ENCODE measurements around the gene ZFAND4. TPM values are rescaled to one million over a fixed set of nuclear protein-coding genes. Genes with fewer than 3 reads are reported as not detected.

Gene ZFAND4
- total and polyA plus RNA-seq, 9 donors = 4.4 to 21.9 (median 15.1) TPM

DNA sequence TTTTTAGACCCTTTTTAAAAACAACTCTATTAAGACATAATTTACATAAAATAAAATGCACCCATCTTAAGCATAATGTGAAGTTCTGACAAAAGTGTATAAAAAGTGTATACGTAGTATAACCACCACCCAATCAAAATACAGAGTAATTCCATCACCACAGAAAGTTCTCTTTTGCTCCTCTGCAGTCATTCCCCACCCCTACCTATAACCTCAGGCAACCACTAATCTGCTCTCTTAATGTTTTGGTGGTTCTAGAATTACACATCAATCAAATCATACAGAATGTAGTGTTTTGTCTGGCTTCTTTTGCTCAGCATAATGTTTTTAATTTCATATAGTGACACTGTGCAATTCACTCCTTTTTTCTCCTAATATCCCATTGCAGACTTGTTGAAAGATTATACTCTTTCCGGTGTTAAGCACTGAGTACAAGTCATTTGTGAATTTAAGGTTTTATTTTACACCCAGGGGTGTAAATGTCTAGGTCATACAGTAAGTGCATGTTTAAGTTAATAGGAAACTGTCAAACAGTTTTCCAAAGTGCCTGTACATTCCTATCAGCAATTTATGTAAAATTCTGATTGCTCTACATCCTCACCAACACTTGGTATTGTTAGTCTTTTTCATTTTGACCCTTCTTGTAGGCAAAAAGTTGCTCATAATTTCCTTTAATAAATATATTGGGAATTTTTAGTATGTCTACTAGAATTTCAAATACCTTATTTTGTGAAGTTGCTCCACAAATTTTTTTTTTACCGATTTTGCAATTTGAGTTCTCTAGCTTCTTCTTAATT, 86.3 kb downstream of the ZFAND4 start:
- Histone ChIP-seq H3K4me1 (ENCODE audit: insufficient read depth) (peaks cover 2% of the 10 kb centered on the region), H3K9me3 (no peaks in the 10 kb centered on the region), H3K36me3 (no peaks in the 10 kb centered on the region), H3K27me3 (no peaks in the 10 kb centered on the region), H3K27ac (no peak overlapping the region), H3K4me3 (no peak overlapping the region)
- 94 to 98% (median 95%) methylated on average over 3 of the region's 3 CpGs for WGBS, 3 donors
- DNase-seq = no peak
- TF ChIP-seq, protein P1, sequence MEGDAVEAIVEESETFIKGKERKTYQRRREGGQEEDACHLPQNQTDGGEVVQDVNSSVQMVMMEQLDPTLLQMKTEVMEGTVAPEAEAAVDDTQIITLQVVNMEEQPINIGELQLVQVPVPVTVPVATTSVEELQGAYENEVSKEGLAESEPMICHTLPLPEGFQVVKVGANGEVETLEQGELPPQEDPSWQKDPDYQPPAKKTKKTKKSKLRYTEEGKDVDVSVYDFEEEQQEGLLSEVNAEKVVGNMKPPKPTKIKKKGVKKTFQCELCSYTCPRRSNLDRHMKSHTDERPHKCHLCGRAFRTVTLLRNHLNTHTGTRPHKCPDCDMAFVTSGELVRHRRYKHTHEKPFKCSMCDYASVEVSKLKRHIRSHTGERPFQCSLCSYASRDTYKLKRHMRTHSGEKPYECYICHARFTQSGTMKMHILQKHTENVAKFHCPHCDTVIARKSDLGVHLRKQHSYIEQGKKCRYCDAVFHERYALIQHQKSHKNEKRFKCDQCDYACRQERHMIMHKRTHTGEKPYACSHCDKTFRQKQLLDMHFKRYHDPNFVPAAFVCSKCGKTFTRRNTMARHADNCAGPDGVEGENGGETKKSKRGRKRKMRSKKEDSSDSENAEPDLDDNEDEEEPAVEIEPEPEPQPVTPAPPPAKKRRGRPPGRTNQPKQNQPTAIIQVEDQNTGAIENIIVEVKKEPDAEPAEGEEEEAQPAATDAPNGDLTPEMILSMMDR (IDR thresholded peaks at IDR 0.05) = no peak
- intact Hi-C loops (cut with DNase I) = no loop called here

DNA sequence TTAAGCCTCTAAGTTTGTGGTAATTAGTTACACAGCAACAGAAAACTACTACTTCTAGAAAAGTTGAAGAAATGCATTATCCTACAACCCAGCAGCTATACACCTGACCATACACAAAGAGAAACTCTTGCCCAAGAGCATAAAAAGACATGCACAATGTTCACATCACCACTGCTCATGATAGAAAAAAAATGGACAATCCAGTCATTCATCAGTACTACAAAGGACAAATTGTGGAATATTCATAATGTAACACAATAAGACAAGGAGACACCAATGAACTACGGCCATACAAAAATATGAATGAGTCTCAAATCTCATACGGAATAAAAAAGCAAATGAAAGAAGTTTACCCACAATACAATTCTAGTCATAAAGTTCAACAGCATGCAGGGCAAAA, 87.4 kb downstream of the ZFAND4 start:
- TF ChIP-seq, protein P1 (IDR thresholded peaks at IDR 0.05) = no peak
- TF ChIP-seq EP300 (IDR thresholded peaks at IDR 0.05) (no peak), POLR2A (IDR thresholded peaks at IDR 0.05) (no peak)
- Histone ChIP-seq H3K4me1 (ENCODE audit: insufficient read depth) (peaks cover 8% of the 10 kb centered on the region), H3K36me3 (no peaks in the 10 kb centered on the region), H3K9me3 (no peaks in the 10 kb centered on the region), H3K4me3 (no peak overlapping the region), H3K27me3 (no peaks in the 10 kb centered on the region), H3K27ac (no peak overlapping the region)
- no peak for DNase-seq
- intact Hi-C loops (cut with DNase I) = no loop called here
- 95 to 97% (median 97%) methylated on average over 2 of the region's 2 CpGs for WGBS, 3 donors

DNA sequence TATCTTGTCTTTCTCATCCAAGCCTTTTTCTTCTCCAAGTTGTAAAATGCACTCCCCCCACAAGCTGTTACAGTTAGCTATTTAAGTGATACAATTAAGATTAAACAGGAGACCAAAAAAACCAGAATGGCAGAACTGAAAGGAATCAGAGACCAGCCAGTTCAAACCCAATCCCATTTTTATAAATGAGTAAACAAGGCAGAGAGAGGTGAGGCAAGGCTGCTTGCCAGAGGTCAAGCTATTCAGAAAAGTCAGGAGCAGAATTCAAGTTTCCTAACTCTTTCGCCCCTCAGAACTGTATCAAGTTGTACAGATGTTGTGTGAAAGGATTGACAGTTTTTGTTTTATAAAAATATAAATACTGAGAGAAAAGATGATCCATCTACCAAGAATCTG, 90.2 kb downstream of the ZFAND4 start:
- no peak for DNase-seq
- Histone ChIP-seq H3K27ac (no peak overlapping the region), H3K36me3 (no peaks in the 10 kb centered on the region), H3K4me1 (ENCODE audit: insufficient read depth) (peaks cover 8% of the 10 kb centered on the region), H3K27me3 (no peaks in the 10 kb centered on the region), H3K4me3 (no peak overlapping the region), H3K9me3 (no peaks in the 10 kb centered on the region)
- TF ChIP-seq EP300 (IDR thresholded peaks at IDR 0.05) (no peak), POLR2A (IDR thresholded peaks at IDR 0.05) (no peak)
- TF ChIP-seq, protein P1 (IDR thresholded peaks at IDR 0.05) = no peak
- intact Hi-C loops (cut with DNase I) = no loop called here
- 90 to 97% (median 96%) methylated on average over 1 of the region's 1 CpG for WGBS, 3 donors

DNA sequence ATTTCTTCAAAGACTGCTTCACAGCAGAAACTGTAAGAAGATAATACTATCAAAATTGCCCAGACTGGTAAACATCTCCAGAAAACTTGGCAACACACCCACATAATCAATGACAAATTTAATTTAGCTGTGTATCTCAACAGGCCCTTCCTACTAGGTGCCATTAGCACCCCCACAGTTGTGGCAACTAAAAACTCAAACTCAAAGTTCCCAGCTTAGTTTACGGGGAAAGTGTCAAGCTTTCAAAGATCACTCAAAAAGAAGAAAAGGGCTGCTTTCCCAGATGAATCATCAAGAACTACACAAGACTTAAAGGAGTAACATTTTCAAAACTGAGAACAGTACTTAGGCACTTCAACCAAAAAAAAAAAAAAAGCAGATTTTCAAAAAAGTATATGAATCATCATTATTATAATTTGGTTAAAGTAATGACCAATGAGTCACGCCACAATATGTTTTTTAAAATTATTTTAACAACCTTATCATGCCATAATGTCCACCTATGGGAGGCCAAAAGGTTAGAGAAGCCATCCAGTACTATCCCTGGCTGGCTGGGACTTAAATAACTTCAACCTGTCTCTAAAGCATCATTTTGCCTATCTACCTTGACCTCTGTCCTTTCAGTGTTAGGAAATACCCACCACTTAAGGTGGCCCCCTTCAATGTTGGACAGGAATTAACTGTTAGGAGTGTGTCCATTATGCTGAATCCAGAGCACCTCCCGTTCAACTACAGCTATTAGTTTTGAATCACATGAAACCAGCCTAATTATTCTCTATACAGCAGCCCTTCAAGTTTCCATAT, 90.8 kb downstream of the ZFAND4 start:
- WGBS, 3 donors = 85 to 89% (median 88%) methylated on average over 3 of the region's 3 CpGs
- TF ChIP-seq, protein P1 (IDR thresholded peaks at IDR 0.05) = no peak
- TF ChIP-seq POLR2A (IDR thresholded peaks at IDR 0.05) (no peak), EP300 (IDR thresholded peaks at IDR 0.05) (no peak)
- Histone ChIP-seq H3K27ac (no peak overlapping the region), H3K27me3 (no peaks in the 10 kb centered on the region), H3K36me3 (no peaks in the 10 kb centered on the region), H3K9me3 (no peaks in the 10 kb centered on the region), H3K4me1 (ENCODE audit: insufficient read depth) (peaks cover 8% of the 10 kb centered on the region), H3K4me3 (no peak overlapping the region)
- intact Hi-C loops (cut with DNase I) = no loop called here
- DNase-seq = no peak

Measured in ovary (tissue), 9 donors.